T-helper 1 cell (primary cell): ENCODE results near the gene DCAF7.

Experiments
- DNase-seq, 5 donors: peaks; one replicate each; pipeline ENCODE4 v3.0.0-alpha.2; 2012 to 2020

Gene DCAF7

DNA sequence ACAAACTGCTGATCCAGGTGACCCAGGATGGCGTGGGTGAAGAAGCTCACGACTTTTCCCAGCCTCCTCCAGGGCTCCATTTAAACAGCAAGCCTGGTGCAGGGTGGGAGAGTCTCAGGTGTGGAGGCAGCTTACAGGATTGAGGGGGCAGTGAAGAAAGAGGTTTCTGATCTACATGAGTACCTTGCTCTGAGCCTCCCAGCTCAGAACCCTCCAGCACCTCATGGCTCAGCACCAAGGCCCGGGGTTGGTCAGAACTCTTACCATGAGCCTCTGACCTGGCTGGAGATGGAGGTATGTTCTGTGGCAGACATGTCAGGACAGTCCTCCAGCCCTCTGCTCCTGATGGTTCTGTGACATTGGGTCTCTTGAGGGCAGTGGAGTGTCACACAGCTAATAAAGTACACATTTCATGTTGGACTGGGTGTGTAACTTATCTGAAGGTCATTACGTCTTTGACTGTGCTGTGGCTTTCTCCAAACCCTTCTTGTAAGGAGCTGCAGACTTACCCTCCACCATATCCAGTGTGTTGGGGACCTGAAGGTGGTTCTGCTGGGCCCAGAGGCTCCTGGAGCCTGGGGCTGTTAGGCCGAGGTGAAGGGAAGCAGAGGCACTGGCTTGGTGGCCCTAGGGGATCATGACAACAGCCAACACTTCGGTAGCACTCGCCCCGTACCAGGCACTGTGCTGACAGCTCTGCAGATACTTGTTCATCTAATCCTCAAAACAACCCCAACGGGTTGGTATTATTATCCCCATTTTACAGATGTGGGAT is 3.8 kb upstream of the DCAF7 start:
- no peak for DNase-seq

DNA sequence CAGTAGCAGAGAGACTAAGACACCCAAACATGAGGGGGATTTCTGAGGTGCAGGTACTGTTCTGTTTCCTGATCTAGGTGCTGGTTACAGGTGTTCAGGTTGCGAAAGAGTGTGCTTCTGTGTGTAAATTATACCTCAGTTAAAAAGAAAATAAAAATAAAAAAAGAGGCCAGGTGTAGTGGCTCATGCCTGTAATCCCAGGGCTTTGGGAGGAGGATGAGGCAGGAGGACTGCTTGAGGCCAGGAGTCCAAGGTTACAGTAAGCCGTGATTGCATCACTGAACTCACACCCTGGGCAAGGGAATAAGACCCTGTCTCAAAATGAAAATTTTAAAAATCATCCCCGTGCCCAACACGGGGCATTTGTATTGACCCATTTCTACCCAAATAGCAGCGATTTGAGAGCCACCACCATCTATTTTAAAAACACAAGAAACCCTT is 3.2 kb upstream of the DCAF7 start:
- DNase-seq = no peak

DNA sequence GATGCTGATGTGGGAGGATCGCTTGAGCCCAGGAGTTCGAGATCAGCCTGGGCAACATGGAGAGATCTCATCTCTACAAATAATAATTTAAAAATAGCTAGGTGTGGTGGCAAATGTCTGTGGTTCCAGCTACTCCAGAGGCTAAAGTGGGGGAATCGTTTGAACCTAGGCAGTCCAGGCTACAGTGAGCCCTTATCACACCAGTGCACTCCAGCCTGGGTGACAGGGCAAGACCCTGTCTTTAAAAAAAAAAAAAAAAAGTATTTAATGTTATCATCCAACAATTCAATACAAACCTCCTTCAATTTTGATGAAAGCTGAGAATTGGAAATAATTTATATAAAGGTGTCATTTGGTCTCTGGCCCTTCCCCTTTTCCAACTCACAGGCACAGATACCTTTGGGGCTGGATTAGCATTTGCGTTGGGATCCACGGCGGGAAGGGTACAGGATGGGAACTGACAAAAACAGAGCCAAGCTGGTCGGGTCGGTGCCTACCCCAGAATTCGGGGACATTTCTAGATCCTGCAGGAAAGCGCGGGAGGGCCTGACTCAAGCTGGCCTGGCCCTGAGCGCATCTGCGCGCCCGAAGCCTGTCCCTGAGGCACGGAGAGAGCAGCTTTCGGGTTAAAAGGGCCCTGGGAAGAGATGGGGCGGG is 860 bp upstream of the DCAF7 start:
- DNase-seq = no peak

DNA sequence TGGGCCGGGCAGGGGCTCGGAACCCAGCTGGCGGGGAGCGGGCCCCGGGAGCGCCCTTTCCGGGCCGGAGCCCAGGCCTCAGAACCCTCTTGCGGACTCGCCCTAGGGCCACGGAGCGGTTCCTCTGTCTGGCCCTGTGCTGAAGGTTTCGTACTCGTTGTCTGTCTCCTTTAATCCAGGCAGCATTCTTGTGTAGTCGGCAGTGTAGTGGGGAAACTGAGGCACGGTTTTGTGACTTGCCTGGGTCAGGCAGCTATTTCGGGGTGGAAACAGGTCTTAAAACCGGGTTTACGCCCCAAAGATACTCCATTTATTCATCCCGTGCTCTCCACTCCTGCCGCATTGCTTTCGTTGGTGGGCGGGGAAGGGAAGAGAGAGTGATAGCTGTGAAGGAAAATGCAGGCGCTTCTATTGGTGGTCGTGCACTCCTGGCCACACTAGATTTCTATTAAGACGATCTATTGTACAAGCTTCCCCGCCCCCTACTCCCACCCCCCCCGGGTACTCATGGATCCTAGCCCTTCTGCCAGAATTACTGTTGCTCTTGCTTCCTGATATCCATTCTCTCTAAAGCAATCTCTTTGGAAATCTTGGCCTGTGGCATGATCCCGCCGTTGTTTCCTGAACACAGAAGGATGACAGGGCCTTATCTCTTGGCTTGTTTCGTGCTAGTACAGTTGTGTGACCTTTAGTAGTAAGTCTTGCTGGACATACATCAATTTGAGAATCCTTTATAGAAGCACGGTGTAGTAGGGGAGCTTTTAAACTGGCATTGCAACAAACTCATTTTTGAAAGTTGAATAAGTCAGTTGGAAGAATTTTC is 751 bp downstream of the DCAF7 start:
- no peak for DNase-seq

DNA sequence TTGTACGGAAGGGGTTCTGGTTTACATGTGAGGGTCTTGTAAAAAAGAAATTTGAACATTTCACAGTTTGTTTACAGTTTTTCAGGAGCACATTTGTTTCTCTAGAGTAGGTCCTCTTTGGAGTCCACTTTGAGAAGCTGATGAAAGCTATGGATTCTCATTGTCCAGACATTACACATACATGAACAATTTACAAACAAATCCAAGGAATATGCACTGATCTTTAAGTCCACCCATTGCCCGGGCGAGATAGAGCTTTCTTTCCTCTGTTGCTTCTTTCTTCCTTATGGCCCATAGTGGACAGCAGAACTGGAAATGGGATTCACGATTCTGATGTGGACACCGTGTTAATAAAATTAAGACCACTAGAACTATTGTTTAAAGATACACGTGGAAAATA is 1.9 kb downstream of the DCAF7 start:
- no peak for DNase-seq

DNA sequence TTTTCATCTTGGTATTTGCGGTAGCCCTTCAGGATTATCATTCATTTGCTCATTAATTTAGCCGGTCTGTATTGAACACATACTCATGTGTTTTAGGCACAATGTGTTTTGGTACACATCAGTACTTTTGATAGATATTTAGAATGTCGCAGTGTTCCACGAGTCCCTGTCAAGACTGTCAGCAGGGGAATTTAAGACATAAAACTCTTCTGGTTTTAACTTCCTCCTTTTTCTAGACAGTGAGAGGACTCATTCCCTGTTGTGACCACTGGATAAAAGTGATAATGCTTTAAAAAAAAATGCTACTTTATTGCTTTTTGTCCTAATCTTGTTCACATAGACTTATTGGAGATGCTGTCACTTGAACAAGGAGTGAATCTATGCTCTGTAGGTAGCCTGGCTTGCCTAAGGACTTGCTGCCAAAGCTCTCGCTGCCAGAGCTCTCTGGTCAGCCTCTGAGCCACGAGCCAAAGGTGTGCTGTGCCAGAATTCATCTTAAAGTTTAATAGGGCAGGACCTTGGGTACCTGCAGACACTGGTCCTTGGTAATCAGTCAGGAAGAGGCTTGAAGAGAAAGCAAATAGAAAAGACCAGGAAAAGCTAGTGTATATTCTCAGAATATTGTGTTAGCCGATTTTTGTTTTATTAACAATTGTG is 5.4 kb downstream of the DCAF7 start:
- DNase-seq = no peak

DNA sequence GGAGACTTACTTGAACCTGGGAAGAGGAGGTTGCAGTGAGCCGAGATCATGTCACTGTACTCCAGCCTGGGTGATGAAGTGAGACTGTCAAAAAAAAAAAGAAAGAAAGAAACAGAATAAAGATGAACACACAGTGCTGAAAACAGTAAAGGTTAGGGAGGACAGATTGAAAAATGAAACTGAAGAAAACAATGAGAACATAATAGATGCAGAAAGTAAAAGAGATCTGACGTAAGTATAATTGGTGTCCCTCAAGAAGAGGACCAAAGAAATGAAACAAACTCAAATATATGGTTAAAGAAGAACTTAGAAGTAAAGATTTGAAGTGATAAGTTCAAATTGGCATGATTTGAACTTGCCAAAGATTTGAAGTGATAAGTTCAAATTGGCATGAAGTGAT is 7.1 kb downstream of the DCAF7 start:
- no peak for DNase-seq

DNA sequence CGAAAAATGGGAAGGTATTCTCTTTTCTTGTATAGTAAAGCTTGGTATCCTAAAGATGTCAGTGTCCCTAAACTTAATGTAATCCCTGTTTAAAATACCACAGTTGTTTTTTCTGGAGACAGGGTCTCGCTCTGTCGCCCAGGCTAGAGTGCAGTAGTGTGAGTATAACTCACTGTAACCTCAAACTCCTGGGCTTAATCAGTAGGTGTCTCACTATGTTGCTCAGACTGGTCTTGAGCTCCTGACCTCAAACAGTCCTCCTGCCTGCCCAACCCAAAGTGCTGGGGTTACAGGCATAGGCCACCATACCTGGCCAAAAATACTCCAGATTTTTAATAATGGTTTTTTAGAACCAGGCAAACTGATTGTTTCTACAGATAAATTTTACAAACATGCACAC is 8.2 kb downstream of the DCAF7 start:
- DNase-seq = no peak

DNA sequence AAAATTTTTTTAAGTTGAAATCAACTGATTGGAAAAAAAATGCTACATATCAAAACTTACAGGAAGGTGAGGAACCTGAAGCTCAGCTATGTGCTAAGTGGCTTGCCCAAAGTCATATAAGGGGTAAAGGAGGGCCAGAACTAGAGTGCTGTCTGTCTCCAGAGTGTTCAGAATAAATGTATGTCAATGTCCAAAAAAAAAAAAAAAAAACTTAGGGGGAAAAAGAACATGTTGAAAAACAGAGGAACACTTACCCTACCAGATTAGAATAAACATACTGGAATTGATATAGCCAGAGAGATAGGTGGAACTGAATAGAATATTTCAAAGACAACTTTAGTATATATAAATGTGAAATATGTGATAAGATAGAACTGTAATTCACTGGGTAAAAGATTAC is 11.5 kb downstream of the DCAF7 start:
- DNase-seq = no peak

DNA sequence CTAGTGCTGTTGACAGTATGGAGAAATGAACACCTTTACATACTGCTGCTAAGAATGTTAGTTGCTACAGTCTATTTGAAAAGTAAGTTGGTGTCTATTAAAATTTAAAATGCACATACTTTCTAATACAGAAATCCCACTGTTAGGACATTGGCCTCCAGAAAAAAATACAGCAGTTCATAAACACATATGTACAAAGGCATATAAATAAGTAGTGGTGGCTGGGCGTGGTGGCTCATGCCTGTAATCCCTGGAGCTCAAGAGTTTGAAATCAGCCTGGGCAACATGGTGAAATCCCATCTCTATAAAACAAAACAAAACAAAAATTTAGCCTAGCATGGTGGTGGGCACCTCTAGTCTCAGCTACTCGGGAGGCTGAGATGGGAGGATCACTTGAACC is 13.1 kb downstream of the DCAF7 start:
- DNase-seq = no peak

DNA sequence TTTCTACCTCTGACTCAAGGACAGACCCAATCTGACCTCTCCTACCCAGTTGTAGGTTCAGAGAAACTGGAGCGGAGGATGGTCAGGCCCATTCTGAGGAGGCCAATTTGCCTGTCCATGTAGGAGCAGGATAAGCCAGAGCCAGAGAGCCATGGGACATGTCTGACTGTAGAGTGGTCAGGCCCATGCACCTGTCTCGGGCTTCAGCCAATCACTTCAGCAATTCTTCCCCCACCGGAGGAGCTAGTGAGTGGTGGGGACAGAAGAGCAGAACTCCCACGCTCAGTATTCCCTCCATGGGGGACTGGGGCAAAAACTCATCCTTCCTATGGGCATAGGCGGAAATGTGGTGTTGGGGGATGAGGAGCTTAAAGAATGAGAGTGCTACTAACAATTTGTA is 14.3 kb downstream of the DCAF7 start:
- no peak for DNase-seq

DNA sequence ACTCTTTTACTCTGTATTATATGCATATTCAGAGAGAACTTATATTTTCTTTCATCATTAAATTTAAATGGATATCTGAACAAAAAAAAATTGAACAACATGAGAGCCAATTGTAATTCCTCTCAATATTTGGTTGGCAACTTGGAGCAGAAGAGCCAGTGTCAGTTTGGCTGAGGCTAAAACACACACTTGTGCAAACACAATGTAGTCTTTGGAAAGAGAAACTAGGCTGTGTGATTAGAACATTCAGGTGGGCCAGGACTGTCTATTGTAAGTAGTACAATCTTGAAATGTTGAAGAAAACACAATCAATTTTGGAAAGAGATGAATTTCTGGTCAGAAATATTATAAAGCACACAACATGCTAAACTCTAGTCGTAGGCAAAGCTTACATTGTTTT is 17.0 kb downstream of the DCAF7 start:
- no peak for DNase-seq

DNA sequence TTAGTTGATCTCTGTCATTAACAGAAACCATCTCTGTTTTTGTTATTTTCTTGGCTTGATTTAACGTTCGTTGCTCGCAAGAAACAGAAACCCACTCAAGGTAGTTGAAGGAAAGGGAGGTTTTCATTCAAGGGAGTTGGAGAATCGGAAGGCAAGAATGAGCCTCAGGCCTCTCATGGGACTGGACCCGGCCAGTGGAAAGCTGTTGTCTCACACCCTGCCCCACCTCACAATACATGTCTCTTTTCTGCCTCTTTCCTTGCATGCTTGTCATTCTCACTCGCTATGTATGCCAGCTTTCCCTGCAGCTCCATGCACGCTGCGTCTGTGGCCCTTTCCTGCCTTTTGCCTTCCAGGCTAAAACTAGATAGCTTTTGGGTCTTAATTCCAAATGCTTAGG is 18.3 kb downstream of the DCAF7 start:
- DNase-seq = no peak

DNA sequence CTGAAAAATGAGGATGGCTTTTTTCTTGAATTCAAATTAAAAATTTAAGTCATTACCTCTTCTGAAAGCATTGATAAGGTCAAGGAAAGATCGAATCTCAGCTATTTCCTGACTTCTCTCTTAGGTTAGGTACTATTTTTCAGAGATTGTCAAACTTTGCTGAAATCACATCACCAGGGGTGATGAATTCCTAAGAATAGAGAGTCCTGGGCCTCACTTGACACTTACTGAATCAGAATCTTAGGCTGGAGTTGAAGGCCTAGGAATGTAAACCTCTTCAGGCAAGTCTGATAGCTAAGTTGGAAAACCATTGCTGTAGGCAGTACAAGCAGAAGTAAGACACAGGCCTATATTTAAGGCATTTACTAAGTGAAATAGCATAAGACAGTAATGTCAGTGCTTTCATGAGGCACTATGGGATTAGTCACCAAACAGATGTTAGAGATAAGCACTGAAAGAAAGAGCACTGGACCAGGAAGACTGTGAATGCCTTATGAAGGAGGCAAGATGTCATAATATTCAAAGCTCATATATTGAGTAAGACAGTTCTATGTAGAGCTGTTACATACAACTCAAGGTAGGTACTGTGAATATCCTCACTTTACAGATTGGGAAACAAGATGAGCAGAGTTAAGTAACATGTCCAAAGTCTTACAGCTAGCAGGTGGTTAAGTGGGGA is 21.5 kb downstream of the DCAF7 start:
- peak in 1 of 5 donors; percentile 8 for DNase-seq

DNA sequence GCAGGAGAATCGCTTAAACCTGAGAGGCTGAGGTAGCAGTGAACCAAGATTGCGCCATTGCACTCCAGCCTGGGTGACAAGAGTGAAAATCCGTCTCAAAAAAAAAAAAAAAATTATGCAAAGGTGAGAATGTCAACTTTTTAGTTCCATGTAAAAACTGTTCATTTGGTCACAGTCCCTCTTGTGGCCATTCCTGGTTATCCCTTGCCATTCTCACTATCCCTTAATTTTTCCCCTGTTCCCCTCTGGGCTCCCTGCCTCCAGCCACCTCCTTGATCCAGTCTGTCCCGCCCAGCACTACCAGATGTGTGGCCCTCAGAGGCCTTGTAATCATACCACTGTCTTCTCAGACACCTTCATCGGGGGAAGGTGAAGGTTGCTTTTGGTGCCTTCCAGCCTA is 23.4 kb downstream of the DCAF7 start:
- DNase-seq = no peak

DNA sequence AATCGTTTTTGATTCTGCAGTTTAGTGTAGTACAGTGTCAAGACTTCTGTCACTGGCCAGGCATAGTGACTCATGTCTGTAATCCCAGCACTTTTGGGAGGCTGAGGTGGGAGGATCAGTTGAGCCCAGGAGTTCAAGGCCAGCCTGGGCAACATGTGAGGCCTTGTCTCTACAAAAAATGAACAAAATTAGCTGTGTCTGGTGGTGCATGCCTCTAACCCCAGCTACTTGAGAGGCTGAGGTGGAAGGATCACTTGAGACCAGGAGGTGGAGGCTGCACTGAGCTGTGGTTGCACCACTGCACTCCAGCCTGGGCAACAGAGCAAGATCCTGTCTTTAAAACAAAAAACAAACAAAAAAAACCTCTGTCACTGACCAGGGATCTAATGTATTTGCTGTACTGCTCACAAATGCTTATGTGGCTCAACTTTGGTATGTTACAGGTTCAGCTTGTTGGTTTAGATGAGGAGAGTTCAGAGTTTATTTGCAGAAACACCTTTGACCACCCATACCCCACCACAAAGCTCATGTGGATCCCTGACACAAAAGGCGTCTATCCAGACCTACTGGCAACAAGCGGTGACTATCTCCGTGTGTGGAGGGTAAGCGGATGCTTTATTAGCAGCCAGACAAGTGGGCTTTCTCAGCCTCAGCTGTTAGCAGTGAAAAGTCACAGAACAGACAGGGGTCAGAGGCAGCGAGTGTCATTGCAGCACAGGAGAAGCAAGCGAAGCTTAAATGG is 27.9 kb downstream of the DCAF7 start:
- DNase-seq = no peak

DNA sequence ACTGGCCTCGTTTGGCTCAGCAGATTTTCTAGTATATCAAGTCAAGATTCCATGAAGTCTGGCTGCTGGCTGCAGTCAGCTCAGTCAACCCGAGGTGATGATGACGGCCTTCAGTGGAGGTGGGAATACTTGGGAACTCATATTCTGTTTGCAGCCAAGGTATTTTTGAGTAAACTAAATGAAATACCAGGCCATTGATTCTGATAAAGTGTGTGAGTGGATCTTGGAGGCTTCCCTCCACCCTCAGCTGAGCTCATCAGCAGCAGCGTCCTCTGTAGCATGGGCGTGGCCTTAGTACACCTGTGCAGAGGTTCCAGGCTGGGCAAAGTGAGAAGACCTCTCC is 28.5 kb downstream of the DCAF7 start:
- no peak for DNase-seq

DNA sequence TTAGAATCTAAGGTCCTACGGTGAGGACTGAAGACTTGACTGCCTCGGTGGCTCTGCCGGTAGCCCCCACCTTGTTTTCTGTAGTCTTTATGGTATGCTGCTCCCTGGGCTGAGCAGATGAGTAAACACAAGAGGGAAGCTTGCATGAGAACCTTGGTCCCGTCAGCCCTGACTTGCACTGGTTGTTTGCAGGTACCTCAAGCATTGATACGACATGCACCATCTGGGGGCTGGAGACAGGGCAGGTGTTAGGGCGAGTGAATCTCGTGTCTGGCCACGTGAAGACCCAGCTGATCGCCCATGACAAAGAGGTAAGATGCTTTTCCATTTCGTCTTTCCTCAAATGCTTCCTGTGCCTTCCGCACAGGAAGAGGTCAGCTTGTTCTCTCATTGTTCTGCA is 29.4 kb downstream of the DCAF7 start:
- no peak for DNase-seq

DNA sequence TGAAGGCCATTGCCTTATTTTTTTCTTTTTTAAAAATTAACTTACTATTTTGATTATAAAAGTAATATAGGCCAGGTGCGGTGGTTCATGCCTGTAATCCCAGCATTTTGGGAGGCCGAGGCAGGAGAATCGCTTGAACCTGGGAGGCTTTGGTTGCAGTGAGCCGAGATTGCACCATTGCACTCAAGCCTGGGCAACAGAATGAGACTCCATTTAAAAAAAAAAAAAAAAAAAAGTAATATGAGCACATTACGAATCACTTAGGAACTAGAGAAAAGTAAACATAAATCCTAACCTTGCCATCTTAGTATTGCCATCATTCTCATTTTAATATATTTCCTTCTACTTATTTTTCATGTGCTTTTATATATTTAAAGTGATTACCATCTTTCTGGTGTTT is 37.5 kb downstream of the DCAF7 start:
- DNase-seq = no peak

DNA sequence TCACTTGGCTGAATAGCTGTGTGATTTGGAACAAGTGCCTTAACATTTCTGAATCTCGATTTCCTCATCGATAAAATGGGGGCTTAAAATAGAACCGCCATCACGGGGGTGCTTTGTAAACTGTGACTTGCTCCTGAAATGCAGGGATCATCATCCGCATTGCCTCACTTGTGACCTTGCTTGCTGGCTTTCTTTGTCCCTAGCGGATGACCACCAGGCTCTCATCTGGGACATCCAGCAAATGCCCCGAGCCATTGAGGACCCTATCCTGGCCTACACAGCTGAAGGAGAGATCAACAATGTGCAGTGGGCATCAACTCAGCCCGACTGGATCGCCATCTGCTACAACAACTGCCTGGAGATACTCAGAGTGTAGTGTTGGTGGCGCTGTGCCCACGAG is 38.5 kb downstream of the DCAF7 start:
- DNase-seq = no peak

DNA sequence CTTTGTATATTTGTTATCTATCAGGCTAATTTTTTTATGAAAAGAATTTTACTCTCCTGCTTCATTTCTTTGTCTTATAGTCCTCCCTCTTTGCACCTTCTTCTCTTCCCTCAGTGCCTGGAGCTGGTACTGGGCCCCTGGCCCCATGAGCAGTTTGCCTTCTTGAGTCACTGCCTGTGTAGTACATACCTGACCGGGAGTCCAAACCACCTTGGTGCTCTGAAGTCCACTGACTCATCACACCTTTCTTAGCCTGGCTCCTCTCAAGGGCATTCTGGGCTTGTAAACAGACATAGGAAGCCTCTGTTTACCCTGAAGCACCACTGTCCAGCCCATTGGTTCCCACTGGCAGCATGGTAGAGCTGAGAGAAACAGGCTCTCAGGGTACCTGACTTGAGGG is 39.4 kb downstream of the DCAF7 start:
- DNase-seq = no peak

DNA sequence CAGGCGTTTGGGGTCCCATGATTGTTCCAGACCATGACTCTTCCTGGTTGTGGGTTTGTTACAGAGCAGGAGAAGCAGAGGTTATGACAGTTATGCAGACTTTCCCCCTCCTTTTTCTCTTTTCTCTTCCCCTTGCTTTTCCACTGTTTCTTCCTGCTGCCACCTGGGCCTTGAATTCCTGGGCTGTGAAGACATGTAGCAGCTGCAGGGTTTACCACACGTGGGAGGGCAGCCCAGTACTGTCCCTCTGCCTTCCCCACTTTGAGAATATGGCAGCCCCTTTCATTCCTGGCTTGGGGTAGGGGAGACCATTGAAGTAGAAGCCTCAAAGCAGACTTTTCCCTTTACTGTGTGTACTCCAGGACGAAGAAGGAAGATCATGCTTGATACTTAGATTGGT is 42.5 kb downstream of the DCAF7 start:
- no peak for DNase-seq
